GM12801 (cell line): ENCODE measurements around the gene MAGI1.

ENCODE experiments used
- TF ChIP-seq, protein P1 (sequence below): IDR thresholded peaks from one replicate; pipeline ENCODE4 v1.5.1; 2011; ENCODE audit warnings: control low read depth; ENCODE audit not compliant: insufficient read length; ENCODE audit errors: extremely low read depth

Gene MAGI1

DNA sequence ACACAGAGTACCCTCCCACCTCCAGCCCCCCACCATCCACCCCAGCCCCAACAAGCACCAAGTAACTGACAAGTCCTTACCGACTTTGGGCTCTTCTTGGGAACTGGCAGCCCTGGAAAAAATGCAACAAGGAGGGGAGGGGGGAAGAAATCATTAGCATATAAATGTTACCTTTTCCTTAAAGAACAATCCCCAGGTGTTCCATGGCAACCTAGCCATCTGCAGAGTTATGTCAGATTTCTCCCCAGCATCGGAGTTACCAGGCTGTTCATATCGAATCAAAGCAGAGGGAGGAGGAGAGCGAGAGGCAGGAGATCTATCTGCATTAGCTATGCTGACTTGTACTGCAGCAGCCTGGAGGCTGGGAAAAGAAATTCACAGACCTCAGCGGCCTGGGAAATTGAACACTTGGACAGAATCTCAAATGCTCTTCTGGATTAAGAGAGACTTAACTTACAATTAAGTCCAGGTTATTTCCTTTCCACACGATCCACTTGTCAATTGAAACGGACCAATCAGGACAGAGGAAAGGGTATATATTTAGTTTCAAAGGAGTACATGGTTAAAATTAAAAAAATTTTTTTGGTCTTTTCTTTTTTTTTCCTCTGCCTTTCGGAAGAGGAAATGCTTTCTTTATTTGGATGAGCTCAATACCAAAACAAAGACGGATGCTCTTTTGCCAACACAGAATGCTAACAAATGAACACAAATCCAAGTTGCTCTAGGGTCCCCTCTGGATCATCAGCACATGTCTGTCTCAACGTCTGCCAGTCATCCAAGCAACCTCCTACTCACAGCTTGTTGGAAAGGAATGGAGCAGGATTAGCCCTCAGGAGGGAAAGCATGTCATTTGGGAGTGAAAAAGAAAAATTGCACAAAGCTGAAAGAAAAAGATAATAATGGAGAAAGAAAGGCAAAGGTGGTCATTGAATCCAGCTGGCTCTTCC is 637.1 kb downstream of the MAGI1 start:
- TF ChIP-seq, protein P1, sequence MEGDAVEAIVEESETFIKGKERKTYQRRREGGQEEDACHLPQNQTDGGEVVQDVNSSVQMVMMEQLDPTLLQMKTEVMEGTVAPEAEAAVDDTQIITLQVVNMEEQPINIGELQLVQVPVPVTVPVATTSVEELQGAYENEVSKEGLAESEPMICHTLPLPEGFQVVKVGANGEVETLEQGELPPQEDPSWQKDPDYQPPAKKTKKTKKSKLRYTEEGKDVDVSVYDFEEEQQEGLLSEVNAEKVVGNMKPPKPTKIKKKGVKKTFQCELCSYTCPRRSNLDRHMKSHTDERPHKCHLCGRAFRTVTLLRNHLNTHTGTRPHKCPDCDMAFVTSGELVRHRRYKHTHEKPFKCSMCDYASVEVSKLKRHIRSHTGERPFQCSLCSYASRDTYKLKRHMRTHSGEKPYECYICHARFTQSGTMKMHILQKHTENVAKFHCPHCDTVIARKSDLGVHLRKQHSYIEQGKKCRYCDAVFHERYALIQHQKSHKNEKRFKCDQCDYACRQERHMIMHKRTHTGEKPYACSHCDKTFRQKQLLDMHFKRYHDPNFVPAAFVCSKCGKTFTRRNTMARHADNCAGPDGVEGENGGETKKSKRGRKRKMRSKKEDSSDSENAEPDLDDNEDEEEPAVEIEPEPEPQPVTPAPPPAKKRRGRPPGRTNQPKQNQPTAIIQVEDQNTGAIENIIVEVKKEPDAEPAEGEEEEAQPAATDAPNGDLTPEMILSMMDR = no peak

DNA sequence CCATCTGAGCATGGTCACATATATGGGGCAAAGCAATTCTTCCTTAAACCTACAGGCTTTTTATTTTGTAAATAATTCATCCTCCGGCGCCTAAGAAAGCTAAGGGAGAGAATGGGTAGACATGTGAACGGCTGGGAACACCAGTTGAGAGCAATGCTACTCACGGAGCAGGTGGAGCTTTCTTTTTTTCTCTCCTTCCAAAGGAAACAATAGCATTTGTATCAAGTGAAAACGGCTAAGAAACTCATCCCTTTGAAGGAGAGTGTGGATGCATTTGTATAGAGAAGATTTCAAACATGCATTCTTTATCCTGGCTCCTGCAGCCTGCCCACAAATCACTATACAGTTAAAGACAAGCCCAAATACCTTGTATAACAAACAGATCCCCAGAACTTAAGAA is 637.8 kb downstream of the MAGI1 start:
- TF ChIP-seq, protein P1 = no peak

DNA sequence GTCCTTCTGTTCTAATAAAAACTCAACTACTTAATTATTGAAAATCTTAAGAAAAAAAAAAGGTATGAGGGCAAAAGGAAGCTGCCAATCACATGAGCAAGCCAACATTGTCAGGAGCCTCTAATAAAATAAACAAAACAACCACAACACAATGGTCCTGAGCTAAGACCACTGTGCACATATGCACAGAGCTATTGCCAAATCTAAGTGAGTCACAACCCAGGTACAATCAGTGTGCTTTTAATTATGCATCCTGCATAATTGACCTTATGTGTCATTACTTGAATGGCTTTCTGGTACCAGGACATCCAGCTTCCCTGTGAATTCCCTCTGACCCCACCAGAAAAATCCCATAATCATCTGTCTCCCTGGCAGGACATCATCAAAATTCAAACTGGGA is 639.8 kb downstream of the MAGI1 start:
- TF ChIP-seq, protein P1 = no peak

DNA sequence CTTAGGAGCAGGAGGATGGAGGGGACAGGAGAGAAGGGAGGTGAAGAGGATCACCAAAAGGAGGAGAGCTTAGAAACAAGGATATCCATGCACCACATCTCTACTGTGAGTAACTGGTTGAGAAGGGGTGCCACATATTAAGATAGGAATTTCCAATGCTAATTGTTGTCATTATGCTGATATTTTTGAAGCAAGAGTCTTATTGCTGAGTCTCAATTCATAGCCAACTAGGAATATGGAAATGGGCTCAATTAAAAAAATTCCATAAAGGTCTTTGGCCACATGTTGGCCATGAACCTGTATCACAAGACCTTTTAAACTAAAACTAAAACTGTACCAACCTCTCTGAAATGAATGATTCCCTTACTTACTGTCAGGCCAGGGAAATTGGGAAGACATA is 642.6 kb downstream of the MAGI1 start:
- TF ChIP-seq, protein P1 = no peak

DNA sequence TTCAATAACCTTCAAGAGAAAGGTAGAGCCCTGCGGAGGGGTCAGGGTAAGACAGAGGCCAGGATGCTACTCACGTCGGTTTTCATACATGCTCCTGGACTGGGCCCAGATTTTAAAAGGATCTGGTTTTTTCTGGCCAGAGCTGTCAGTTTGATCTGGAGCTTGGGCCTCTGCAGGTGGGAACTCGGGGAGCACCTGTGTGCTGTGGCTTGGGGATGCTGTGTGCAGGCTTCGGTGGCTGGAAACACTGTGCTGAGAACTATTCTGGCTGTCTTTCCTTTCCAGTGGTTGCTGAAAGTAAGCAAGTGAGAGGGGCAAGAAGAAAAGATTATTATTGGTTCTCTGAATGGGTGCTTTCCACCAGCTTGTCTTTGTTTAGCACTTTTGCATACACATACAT is 647.6 kb downstream of the MAGI1 start:
- TF ChIP-seq, protein P1 = no peak

DNA sequence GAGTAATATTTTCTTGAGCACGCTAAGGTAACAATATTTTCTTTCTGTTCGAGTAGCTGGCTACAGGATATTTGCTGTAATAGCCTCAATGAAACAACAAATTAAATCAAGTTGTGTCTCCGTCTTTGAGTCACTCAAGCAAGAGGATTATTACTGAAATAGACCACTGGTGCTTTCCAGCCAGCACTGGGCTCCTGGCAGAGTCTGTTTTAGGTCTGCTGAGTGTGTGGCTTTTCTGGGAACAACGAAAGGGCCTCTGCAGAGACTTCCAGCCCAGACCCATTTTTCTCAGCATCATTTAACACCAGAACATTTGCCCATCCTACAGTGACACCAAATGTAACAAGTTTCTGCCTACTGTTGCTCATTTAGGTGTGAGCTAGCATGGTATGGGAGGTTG is 652.9 kb downstream of the MAGI1 start:
- TF ChIP-seq, protein P1 = no peak

DNA sequence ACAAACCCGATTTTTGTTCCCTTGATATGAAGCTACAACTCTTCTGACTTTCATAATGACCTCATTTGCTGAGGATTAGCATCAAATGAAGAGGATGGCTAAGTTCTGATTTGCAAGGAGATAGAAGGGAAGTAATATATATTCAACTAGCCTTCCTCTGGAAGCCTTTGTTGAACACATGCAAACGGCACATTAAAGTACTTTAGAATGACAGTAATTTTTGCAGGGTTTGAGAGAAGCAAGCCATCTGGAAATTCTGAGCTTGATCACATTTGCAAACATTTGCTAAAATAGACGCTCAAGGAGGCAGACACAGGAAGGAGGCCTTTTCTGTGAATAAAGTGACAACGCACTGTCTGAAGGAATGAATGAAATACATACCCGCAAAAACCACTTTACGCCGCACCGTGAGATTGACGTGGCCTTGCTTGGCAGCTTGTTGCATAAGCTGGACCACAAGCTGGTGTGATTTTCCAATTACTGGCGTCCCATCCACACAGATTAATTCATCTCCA is 657.2 kb downstream of the MAGI1 start:
- TF ChIP-seq, protein P1 = no peak
